PC-3 (cell line): ENCODE data around the gene CERKL. TPM values are rescaled to one million over a fixed set of nuclear protein-coding genes. Genes with fewer than 3 reads are reported as not detected.

Experiments used
- ATAC-seq: fragments of 200-7000 bp; cut with Tn5 transposase; 2 replicates; pipeline ENCODE4 v1.9.1; 2020; ENCODE audit warnings: mild to moderate bottlenecking, moderate library complexity
- BruUV-seq: library from RNA; stranded (reverse); fragments of 400-500 nt; replicated peaks from 2 replicates; lab custom pipeline; 2021; lab: Mats Ljungman, UMichigan
- CTCF ChIA-PET: fragments of 300-600 bp; sonication (Branson Sonifier 250); formaldehyde crosslinking; loops from one replicate; lab custom pipeline; 2022; ENCODE audit warnings: antibody characterized with exemption; lab: Charles Lee
- POLR2A ChIA-PET: fragments of 300-600 bp; sonication (Branson Sonifier 250); formaldehyde crosslinking; loops from one replicate; lab custom pipeline; 2022; ENCODE audit warnings: antibody characterized with exemption; ENCODE audit not compliant: unreplicated experiment; lab: Charles Lee
- DNase-seq: peaks from one replicate; pipeline ENCODE4 v3.0.0-alpha.2; 2015
- H2AFZ ChIP-seq: fragments of 300-600 bp; sonication (generic); 2 replicates; pipeline ENCODE4 v1.6.0; 2016; ENCODE audit warnings: antibody characterized with exemption, low read length
- H3F3A ChIP-seq: fragments of 300-600 bp; sonication (generic); one replicate; pipeline ENCODE4 v1.6.0; 2017; ENCODE audit warnings: antibody characterized with exemption, low read length, control low read depth, mild to moderate bottlenecking; ENCODE audit not compliant: unreplicated experiment
- H3K27ac ChIP-seq: fragments of 300-600 bp; sonication (generic); 2 replicates; pipeline ENCODE4 v1.5.1; 2016; ENCODE audit warnings: mild to moderate bottlenecking, low read length
- H3K27me3 ChIP-seq: fragments of 300-600 bp; sonication (generic); 2 replicates; pipeline ENCODE4 v1.6.1; 2016; ENCODE audit warnings: low read length, mixed read lengths
- H3K36me3 ChIP-seq: fragments of 300-600 bp; sonication (generic); 2 replicates; pipeline ENCODE4 v1.6.1; 2016; ENCODE audit warnings: low read depth, mixed run types, low read length, mixed read lengths
- H3K4me1 ChIP-seq: fragments of 300-600 bp; sonication (generic); 2 replicates; pipeline ENCODE4 v1.5.1; 2016; ENCODE audit warnings: low read length; ENCODE audit not compliant: insufficient read depth
- H3K4me2 ChIP-seq: fragments of 300-600 bp; sonication (generic); 2 replicates; pipeline ENCODE4 v1.6.0; 2016; ENCODE audit warnings: low read length
- H3K4me3 ChIP-seq: fragments of 300-600 bp; sonication (generic); 2 replicates; pipeline ENCODE4 v1.5.1; 2016; ENCODE audit warnings: mild to moderate bottlenecking, low read length, mixed read lengths
- H3K79me2 ChIP-seq: fragments of 300-600 bp; sonication (generic); 2 replicates; pipeline ENCODE4 v1.6.1; 2017; ENCODE audit warnings: low read length, mixed read lengths
- H3K9ac ChIP-seq: fragments of 300-600 bp; sonication (generic); 2 replicates; pipeline ENCODE4 v1.6.0; 2016; ENCODE audit warnings: mild to moderate bottlenecking, low read length
- H3K9me2 ChIP-seq: fragments of 300-600 bp; sonication (generic); replicated peaks from 2 replicates; pipeline ENCODE4 v1.6.1; 2016; ENCODE audit warnings: mixed run types, low read length, mixed read lengths
- H3K9me3 ChIP-seq: fragments of 300-600 bp; sonication (generic); 2 replicates; pipeline ENCODE4 v1.6.1; 2016; ENCODE audit warnings: low read length, mixed read lengths
- H4K20me1 ChIP-seq: fragments of 300-600 bp; sonication (generic); 2 replicates; pipeline ENCODE4 v1.6.1; 2016; ENCODE audit warnings: low read length, mixed read lengths
- CTCF ChIP-seq: fragments of 300-600 bp; sonication (generic); conservative IDR thresholded peaks from 2 replicates; pipeline ENCODE4 v1.5.1; 2017; ENCODE audit warnings: antibody characterized with exemption, low read depth, mild to moderate bottlenecking, low read length
- EZH2 ChIP-seq: fragments of 300-600 bp; sonication (generic); IDR thresholded peaks from one replicate; pipeline ENCODE4 v1.6.1; 2017; ENCODE audit warnings: antibody characterized with exemption, mild to moderate bottlenecking, low read length; ENCODE audit not compliant: unreplicated experiment
- EZH2phosphoT487 ChIP-seq: fragments of 300-600 bp; sonication (generic); IDR thresholded peaks from 2 replicates; pipeline ENCODE4 v1.6.1; 2018; ENCODE audit warnings: mild to moderate bottlenecking, antibody characterized with exemption, low read length, borderline replicate concordance
- intact Hi-C: fragments of 100-400 bp; cut with micrococcal nuclease; formaldehyde crosslinking; loops from 2 replicates; pipeline ENCODE4 v1.9.0; 2023
- total RNA-seq: library from RNA; depleted of rRNA; stranded (reverse); fragments of >200 nt; gene quantifications from 2 replicates; pipeline ENCODE4 v1.2.3, GENCODE V29; 2014

CERKL gene
- total RNA-seq, 1 experiment from 2014 or later: 0.98 TPM

- Histone ChIP-seq H3K9me2 (no peaks in the 10 kb centered on the region), H2AFZ (no peak overlapping the region), H3K79me2 (no peaks in the 10 kb centered on the region), H3K4me2 (no peak overlapping the region), H3K27me3 (no peaks in the 10 kb centered on the region), H3F3A (no peaks in the 10 kb centered on the region), H3K27ac (no peak overlapping the region), H3K36me3 (no peaks in the 10 kb centered on the region), H4K20me1 (no peaks in the 10 kb centered on the region), H3K4me1 (no peaks in the 10 kb centered on the region), H3K9ac (no peak overlapping the region), H3K4me3 (no peak overlapping the region), H3K9me3 (0 out of 2 replicates have a peak, but pooled peaks cover under 1% of the 10 kb centered on the region)
- BruUV-seq: no TSS peak
- ChIA-PET POLR2A (no interaction called here), CTCF (no interaction called here)
- TF ChIP-seq CTCF (no peak), EZH2phosphoT487 (no peak), EZH2 (no peak)
- intact Hi-C loops: no loop called here
- no peak for ATAC-seq
- DNase-seq: no peak
Observed at GRCh38 chr2:181697571-181697970, 40.7 kb upstream of the CERKL start.

DNA sequence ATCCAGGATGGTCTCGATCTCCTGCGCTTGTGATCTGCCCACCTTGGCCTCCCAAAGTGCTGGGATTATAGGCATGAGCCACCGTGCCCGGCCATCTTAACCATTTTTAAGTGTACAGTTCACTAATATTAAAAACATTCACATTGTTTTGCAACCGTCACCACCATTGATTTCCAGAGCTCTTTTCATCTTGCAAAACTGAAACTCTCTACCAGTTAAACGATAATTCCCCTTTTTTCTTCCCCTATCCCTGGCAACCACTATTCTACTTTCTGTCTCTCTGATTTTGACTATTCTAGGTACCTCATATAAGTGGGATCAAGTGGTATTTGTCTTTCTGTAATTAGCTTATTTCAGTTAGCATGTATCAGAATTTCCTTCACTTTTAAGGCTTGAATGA is 40.2 kb upstream of the CERKL start:
- H2AFZ ChIP-seq: no peak overlapping the region
- no peak overlapping the region for H3K4me3 ChIP-seq
- no TSS peak for BruUV-seq
- no peak overlapping the region for H3K4me2 ChIP-seq
- intact Hi-C loops: no loop called here
- ATAC-seq: no peak
- H3K79me2 ChIP-seq: no peaks in the 10 kb centered on the region
- no peaks in the 10 kb centered on the region for H3K36me3 ChIP-seq
- ChIA-PET CTCF (no interaction called here), POLR2A (no interaction called here)
- H3K27ac ChIP-seq: no peak overlapping the region
- no peaks in the 10 kb centered on the region for H3F3A ChIP-seq
- no peak for TF ChIP-seq EZH2phosphoT487
- no peak for TF ChIP-seq EZH2
- TF ChIP-seq CTCF: no peak
- H3K9ac ChIP-seq: no peak overlapping the region
- H3K9me3 ChIP-seq: no peaks in the 10 kb centered on the region
- DNase-seq: no peak
- H3K4me1 ChIP-seq: no peaks in the 10 kb centered on the region
- no peaks in the 10 kb centered on the region for H3K9me2 ChIP-seq
- H3K27me3 ChIP-seq: no peaks in the 10 kb centered on the region
- H4K20me1 ChIP-seq: no peaks in the 10 kb centered on the region

DNA sequence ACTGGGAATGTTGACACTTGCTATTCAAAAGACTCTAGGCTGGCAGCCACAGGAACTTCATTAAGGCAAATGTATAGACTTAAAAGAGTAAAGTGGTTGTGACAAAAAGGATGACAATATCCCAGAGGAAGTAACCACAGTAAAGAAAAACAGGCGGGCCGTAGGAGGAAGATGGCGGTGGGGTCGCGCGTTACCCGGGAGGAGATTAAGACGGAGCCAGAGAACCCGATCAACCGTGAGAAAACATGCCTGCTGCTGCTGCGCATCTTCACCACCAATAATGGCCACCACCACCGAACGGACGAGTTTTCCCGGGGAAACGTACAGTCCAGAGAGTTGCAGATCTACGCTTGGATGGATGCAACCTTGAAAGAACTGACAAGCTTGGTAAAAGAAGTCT is 37.4 kb upstream of the CERKL start:
- no peak overlapping the region for H3K9ac ChIP-seq
- ATAC-seq (no peak), DNase-seq (no peak)
- H3K79me2 ChIP-seq: no peaks in the 10 kb centered on the region
- POLR2A ChIA-PET: no interaction called here
- no peak overlapping the region for H2AFZ ChIP-seq
- CTCF ChIA-PET: no interaction called here
- no peak overlapping the region for H3K27ac ChIP-seq
- no peak overlapping the region for H3K4me2 ChIP-seq
- intact Hi-C loops: no loop called here
- no peaks in the 10 kb centered on the region for H3K9me2 ChIP-seq
- no peak overlapping the region for H3K4me3 ChIP-seq
- no peaks in the 10 kb centered on the region for H3K9me3 ChIP-seq
- TF ChIP-seq EZH2phosphoT487: no peak
- no peak for TF ChIP-seq CTCF
- TF ChIP-seq EZH2: no peak
- no peaks in the 10 kb centered on the region for H3K27me3 ChIP-seq
- H4K20me1 ChIP-seq: no peaks in the 10 kb centered on the region
- no TSS peak for BruUV-seq
- no peaks in the 10 kb centered on the region for H3K4me1 ChIP-seq
- H3K36me3 ChIP-seq: no peaks in the 10 kb centered on the region
- H3F3A ChIP-seq: no peaks in the 10 kb centered on the region
